ENCODE measurements around the gene TSPAN2.

- TF ChIP-seq CTCF (IDR thresholded peaks at IDR 0.05) (no peak), POLR2A (IDR thresholded peaks at IDR 0.05) (no peak), POLR2AphosphoS5 (IDR thresholded peaks at IDR 0.05) (peak in 3 of 4 donors; percentile 7 to 39 (median 25))
Observed at GRCh38 chr1:115056395-115056798, 32.9 kb downstream of the TSPAN2 start.
